Measurements from ENCODE around the gene ATF3.

GRCh38 chr1:212560933-212561460 is 47.6 kb upstream of the ATF3 start:
- TF ChIP-seq CTCF (conservative IDR thresholded peaks at IDR 0.05; ENCODE audit: low read length) (no peak), EZH2phosphoT487 (IDR thresholded peaks at IDR 0.05; ENCODE audit: borderline replicate concordance) (no peak)

All from Loucy (cell line).